Parathyroid adenoma (tissue), 2 donors: ENCODE results near the gene THSD4.
"Not testable (repeated sequence)": the region's sequence is repeated elsewhere in the genome, so short reads cannot be mapped to it uniquely, and the experiment has no call there.

Source experiments
- H2AFZ ChIP-seq: fragments of 300-600 bp; sonication (generic); one replicate; pipeline ENCODE4 v1.7.0; 2017; ENCODE audit warnings: antibody characterized with exemption, mild to moderate bottlenecking
- H3K27ac ChIP-seq: fragments of 300-600 bp; sonication (generic); one replicate; pipeline ENCODE4 v1.7.0; 2017
- H3K27me3 ChIP-seq: fragments of 300-600 bp; sonication (generic); one replicate; pipeline ENCODE4 v1.7.0; 2017; ENCODE audit warnings: low read length; ENCODE audit not compliant: control insufficient read depth, insufficient read depth
- H3K36me3 ChIP-seq: fragments of 300-600 bp; sonication (generic); one replicate; pipeline ENCODE4 v1.7.0; 2017; ENCODE audit warnings: low read length; ENCODE audit not compliant: control insufficient read depth, insufficient read depth
- H3K4me1 ChIP-seq: fragments of 300-600 bp; sonication (generic); one replicate; pipeline ENCODE4 v1.7.0; 2017; ENCODE audit warnings: control low read depth
- H3K4me2 ChIP-seq: fragments of 300-600 bp; sonication (generic); one replicate; pipeline ENCODE4 v1.7.0; 2017; ENCODE audit warnings: low read length
- H3K4me3 ChIP-seq: fragments of 300-600 bp; sonication (generic); one replicate; pipeline ENCODE4 v1.7.0; 2017; ENCODE audit warnings: low read depth, low read length
- H3K79me2 ChIP-seq: fragments of 300-600 bp; sonication (generic); one replicate; pipeline ENCODE4 v1.7.0; 2017; ENCODE audit warnings: control low read depth
- H3K9ac ChIP-seq: fragments of 300-600 bp; sonication (generic); one replicate; pipeline ENCODE4 v1.7.0; 2017; ENCODE audit warnings: mild to moderate bottlenecking
- H3K9me3 ChIP-seq: fragments of 300-600 bp; sonication (generic); one replicate; pipeline ENCODE4 v1.7.0; 2017; ENCODE audit warnings: low read length; ENCODE audit not compliant: control insufficient read depth
- CTCF ChIP-seq: fragments of 300-600 bp; sonication (generic); IDR thresholded peaks from one replicate; pipeline ENCODE4 v1.7.0; 2017; ENCODE audit warnings: antibody characterized with exemption, mild to moderate bottlenecking
- donor health status: primary hyperparathyroidism.

The THSD4 gene

GRCh38 chr15:71153823-71154524 is 38.7 kb downstream of the THSD4 start:
- Histone ChIP-seq H3K27me3 (no peaks in the 10 kb centered on the region), H3K4me3 (no peak overlapping the region), H3K36me3 (no peaks in the 10 kb centered on the region), H3K4me2 (no peak overlapping the region), H3K9ac (no peak overlapping the region), H2AFZ (no peak overlapping the region), H3K4me1 (no peaks in the 10 kb centered on the region), H3K27ac (no peak overlapping the region), H3K79me2 (no peaks in the 10 kb centered on the region), H3K9me3 (no peaks in the 10 kb centered on the region)
- no peak for TF ChIP-seq CTCF

- Histone ChIP-seq H3K4me2 (no peak overlapping the region), H3K79me2 (no peaks in the 10 kb centered on the region), H3K36me3 (no peaks in the 10 kb centered on the region), H3K4me3 (no peak overlapping the region), H2AFZ (no peak overlapping the region), H3K27ac (no peak overlapping the region), H3K27me3 (no peaks in the 10 kb centered on the region), H3K4me1 (no peaks in the 10 kb centered on the region), H3K9me3 (no peaks in the 10 kb centered on the region), H3K9ac (no peak overlapping the region)
- TF ChIP-seq CTCF: no peak
Measured at GRCh38 chr15:71154607-71155200, 39.4 kb downstream of the THSD4 start.

- no peaks in the 10 kb centered on the region for H3K9me3 ChIP-seq
- TF ChIP-seq CTCF: no peak
- H3K4me3 ChIP-seq: no peak overlapping the region
- H3K27me3 ChIP-seq: no peaks in the 10 kb centered on the region
- no peaks in the 10 kb centered on the region for H3K36me3 ChIP-seq
- H3K9ac ChIP-seq: no peak overlapping the region
- H3K4me1 ChIP-seq: no peaks in the 10 kb centered on the region
- no peaks in the 10 kb centered on the region for H3K79me2 ChIP-seq
- no peak overlapping the region for H3K27ac ChIP-seq
- H2AFZ ChIP-seq: no peak overlapping the region
- H3K4me2 ChIP-seq: no peak overlapping the region
Measured at GRCh38 chr15:71155534-71155933, 40.3 kb downstream of the THSD4 start.

- no peaks in the 10 kb centered on the region for H3K4me1 ChIP-seq
- no peaks in the 10 kb centered on the region for H3K79me2 ChIP-seq
- no peaks in the 10 kb centered on the region for H3K9me3 ChIP-seq
- no peak overlapping the region for H3K4me2 ChIP-seq
- no peak overlapping the region for H3K9ac ChIP-seq
- no peaks in the 10 kb centered on the region for H3K27me3 ChIP-seq
- no peak overlapping the region for H2AFZ ChIP-seq
- no peak for TF ChIP-seq CTCF
- no peak overlapping the region for H3K27ac ChIP-seq
- H3K4me3 ChIP-seq: no peak overlapping the region
- H3K36me3 ChIP-seq: no peaks in the 10 kb centered on the region
Measured at GRCh38 chr15:71160976-71161375, 45.7 kb downstream of the THSD4 start.

GRCh38 chr15:71162309-71162708 is 47.0 kb downstream of the THSD4 start:
- Histone ChIP-seq H3K9me3 (no peaks in the 10 kb centered on the region), H3K4me2 (no peak overlapping the region), H3K27me3 (no peaks in the 10 kb centered on the region), H3K4me3 (no peak overlapping the region), H3K27ac (no peak overlapping the region), H3K36me3 (no peaks in the 10 kb centered on the region), H2AFZ (no peak overlapping the region), H3K4me1 (no peaks in the 10 kb centered on the region), H3K79me2 (no peaks in the 10 kb centered on the region), H3K9ac (no peak overlapping the region)
- no peak for TF ChIP-seq CTCF

GRCh38 chr15:71164606-71165005 is 49.3 kb downstream of the THSD4 start:
- not testable (repeated sequence) for H3K4me2 ChIP-seq, H3K36me3 ChIP-seq, H3K27ac ChIP-seq, H3K79me2 ChIP-seq, H3K4me3 ChIP-seq, H3K9ac ChIP-seq, H3K9me3 ChIP-seq, H2AFZ ChIP-seq, H3K27me3 ChIP-seq, H3K4me1 ChIP-seq
